ENCODE results near the gene ARL6IP5. TPM values are rescaled to one million over a fixed set of nuclear protein-coding genes. Genes with fewer than 3 reads are reported as not detected.

The ARL6IP5 gene
- total RNA-seq, 1 donor: 89.4 TPM

DNA sequence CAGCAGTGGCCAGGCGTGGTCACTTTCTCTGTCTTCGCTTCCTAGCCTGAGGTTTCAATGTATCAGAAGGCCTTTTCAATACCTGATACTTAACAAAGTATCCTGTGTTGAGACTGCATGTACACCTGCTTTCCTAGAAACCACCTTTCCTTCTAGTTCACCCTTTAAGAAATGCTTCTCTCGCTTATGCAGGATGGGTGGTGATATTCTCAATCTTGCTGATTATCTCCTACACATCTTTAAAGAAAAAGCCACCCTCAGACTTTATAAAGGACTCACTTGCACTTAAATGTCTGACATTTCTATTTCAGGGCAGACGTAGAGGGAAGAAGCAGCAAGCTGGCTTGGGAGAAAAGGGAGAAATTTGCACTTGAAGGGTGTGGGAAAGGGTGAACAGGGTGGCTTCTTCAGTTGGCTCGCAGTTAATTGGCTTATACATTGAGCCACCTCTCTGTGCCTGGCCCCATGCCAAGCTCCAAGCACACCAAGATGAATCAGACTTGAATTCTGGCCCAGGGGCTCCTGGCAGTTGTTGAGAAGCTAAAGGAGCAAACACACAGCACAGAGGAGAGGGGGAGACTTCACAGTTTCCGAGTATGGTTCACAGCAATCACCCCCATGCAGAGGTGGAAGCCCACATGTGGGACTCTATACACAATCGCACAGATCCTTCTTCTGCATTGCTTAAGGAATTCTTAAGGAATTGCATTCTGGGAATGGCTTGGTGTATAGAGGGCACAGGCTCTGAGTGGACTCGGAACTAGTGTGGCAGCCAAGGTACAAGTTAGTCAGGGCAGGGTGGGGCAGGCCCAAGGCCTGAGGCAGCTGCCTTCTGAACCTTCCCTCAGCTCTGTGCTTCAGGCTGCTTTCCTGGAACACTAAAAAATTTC is 1.3 kb downstream of the ARL6IP5 start:
- TF ChIP-seq, protein P1, sequence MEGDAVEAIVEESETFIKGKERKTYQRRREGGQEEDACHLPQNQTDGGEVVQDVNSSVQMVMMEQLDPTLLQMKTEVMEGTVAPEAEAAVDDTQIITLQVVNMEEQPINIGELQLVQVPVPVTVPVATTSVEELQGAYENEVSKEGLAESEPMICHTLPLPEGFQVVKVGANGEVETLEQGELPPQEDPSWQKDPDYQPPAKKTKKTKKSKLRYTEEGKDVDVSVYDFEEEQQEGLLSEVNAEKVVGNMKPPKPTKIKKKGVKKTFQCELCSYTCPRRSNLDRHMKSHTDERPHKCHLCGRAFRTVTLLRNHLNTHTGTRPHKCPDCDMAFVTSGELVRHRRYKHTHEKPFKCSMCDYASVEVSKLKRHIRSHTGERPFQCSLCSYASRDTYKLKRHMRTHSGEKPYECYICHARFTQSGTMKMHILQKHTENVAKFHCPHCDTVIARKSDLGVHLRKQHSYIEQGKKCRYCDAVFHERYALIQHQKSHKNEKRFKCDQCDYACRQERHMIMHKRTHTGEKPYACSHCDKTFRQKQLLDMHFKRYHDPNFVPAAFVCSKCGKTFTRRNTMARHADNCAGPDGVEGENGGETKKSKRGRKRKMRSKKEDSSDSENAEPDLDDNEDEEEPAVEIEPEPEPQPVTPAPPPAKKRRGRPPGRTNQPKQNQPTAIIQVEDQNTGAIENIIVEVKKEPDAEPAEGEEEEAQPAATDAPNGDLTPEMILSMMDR (IDR thresholded peaks at IDR 0.05; ENCODE audit: insufficient read depth, low read depth, low read length): no peak

DNA sequence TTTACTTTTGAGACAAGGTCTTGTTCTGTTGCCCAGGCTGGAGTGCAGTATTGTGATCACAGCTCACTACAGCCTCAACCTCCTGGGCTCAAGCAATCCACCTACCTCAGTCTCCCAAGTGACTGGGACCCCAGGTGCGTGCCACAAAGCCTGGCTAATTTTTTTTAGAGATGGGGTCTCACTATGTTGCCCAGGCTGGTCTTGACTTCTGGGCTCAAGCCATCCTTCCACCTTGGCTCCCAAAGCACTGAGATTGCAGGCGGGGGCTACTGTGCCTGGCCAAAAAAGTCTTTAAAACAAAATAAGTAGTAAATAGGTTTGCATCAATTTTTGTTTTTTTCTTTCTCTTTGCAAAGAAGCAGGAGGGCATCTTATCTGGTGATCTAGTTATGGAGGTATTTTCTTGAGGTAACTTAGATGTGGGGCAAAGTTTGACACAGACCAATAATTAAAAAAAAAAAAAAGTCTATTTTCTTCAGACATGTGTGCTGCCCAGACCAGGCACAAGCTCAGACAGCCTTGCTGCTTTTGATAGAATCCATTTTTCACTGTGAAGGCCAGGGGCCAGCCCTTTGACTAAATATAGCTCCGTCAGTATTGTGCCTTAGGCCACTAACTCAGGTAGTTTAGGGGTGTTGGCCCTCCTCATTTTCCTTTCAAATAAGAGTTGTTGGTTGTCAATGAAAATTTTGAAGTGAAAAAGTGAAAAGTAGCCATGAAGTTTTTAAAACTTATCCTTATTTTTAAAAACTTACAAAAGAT is 2.5 kb downstream of the ARL6IP5 start:
- peak overlapping the region; percentile 96 for H3K4me3 ChIP-seq (ENCODE audit: low read depth, low read length)
- TF ChIP-seq, protein P1 (IDR thresholded peaks at IDR 0.05; ENCODE audit: insufficient read depth, low read depth, low read length): no peak
- DNase-seq (ENCODE audit: low read depth): no peak

More for the DNA sequence above, 1.3 kb downstream of the ARL6IP5 start:
- DNase-seq (ENCODE audit: low read depth): peak; percentile 91
- peak overlapping the region; percentile 96 for H3K4me3 ChIP-seq (ENCODE audit: low read depth, low read length)

DNA sequence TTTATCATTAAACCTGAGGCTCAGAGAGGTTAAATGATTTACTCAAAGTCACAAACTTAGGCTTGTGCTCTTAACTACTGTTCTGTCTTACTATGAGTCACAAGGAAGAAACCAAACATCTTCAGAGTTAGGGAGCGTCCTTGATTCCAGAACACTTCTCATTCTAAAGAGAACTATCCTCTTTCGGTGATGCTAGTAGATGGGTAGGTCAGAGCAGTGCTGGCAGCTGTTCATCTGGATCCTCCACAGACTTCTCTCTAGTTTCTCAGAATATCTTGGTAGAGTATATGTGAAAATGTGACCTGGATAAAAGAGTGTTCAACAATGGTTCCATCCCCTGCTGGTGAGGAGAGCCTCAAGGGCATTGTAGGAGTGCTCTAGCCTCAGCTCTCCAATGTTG is 3.3 kb downstream of the ARL6IP5 start:
- TF ChIP-seq, protein P1 (IDR thresholded peaks at IDR 0.05; ENCODE audit: insufficient read depth, low read depth, low read length): no peak
- H3K4me3 ChIP-seq (ENCODE audit: low read depth, low read length): peak overlapping the region; percentile 5
- peak; percentile 58 for DNase-seq (ENCODE audit: low read depth)

DNA sequence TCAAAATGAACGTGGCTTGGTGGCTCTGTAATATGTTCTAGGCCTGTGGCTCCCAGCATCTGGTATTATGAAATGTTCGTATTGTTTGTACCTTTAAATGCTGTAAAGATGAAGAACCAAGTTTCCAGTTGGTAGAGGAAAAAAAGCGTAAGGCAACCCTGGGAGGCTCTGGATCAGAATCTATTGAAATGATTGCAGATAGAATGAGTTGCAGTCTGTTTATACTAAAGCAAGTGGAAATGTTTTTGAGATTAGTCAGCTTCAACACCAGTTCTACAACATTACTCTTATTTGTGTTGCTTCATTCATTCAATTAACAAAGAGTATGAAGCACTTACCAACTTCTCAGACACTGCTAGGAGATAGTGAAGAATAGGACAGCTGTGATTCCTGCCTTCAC is 5.3 kb downstream of the ARL6IP5 start:
- peak; percentile 93 for DNase-seq (ENCODE audit: low read depth)
- TF ChIP-seq, protein P1 (IDR thresholded peaks at IDR 0.05; ENCODE audit: insufficient read depth, low read depth, low read length): no peak
- H3K4me3 ChIP-seq (ENCODE audit: low read depth, low read length): no peak overlapping the region

DNA sequence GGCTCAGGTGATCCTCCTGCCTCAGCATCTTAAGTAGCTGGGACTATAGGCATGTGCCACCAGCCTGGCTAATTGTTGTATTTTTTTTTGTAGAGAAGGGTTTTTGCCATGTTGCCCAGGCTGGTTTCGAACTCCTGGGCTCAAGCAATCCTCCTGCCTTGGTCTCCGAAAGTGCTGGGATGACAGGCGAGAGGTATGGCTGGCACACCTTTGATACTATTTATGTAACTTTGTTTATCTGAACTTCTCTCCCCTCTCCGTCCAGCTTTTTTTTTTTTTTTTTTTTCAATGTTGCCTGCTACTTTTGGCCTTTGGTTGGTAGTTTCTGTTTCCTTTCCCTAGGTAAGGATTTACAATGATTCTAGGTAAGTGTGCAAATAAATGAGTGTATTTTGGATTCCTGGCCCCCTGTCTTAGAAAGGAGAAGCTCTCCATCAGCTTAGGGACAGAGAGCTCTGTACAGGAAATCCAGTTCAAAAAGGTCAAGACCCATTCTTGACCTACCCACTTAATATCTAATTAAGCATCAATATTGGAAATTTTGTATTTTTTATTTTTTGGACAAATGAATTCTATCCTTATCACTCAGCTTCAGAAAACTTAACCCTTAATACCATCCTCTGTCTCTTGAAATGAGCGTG is 6.8 kb downstream of the ARL6IP5 start:
- no peak overlapping the region for H3K4me3 ChIP-seq (ENCODE audit: low read depth, low read length)
- DNase-seq (ENCODE audit: low read depth): no peak
- TF ChIP-seq, protein P1 (IDR thresholded peaks at IDR 0.05; ENCODE audit: insufficient read depth, low read depth, low read length): no peak

DNA sequence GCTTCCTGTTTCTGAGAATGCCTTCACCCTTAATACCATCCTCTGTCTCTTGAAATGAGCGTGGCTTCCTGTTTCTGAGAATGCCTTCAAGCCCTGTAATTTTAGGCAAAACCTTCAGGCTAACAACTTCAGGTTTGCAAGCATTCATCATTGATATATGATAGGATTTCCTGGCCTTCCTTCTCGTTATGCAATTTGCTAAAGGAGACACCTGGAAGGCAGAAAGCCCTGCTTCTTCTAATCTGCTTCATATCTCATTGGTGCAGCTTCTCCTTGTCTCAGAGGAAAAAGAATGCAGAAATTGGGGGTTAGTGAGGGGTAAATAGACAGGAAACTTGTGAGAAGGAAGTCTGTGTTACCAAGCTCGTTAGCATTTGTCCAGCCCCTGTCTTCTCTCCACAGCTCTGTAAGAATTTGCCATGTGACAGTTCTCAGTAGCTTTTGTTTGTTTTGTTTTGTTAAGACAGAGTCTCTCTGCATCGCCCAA is 7.3 kb downstream of the ARL6IP5 start:
- no peak overlapping the region for H3K4me3 ChIP-seq (ENCODE audit: low read depth, low read length)
- DNase-seq (ENCODE audit: low read depth): no peak
- TF ChIP-seq, protein P1 (IDR thresholded peaks at IDR 0.05; ENCODE audit: insufficient read depth, low read depth, low read length): no peak

Measured in fibroblast of villous mesenchyme (primary cell).